Muscle layer of colon (tissue), 2 donors: Measurements from ENCODE around the gene MALSU1.

Experiments used
- H3K27ac ChIP-seq: one replicate; pipeline ENCODE4 v1.7.0; 2013; ENCODE audit warnings: low read depth, mild to moderate bottlenecking, low read length, moderate library complexity
- H3K27me3 ChIP-seq, 2 donors: one replicate each; pipeline ENCODE4 v1.7.0; 2013; ENCODE audit warnings: low read length in 2 of 2, mild to moderate bottlenecking in 2 of 2; ENCODE audit not compliant: insufficient read depth in 2 of 2, control insufficient read depth in 1 of 2
- H3K36me3 ChIP-seq: one replicate; pipeline ENCODE4 v1.7.0; 2013; ENCODE audit warnings: mild to moderate bottlenecking, low read length; ENCODE audit not compliant: insufficient read depth
- H3K4me1 ChIP-seq: one replicate; pipeline ENCODE4 v1.7.0; 2013; ENCODE audit warnings: mild to moderate bottlenecking, low read length; ENCODE audit not compliant: insufficient read depth
- H3K4me3 ChIP-seq, 2 donors: one replicate each; pipeline ENCODE4 v1.7.0; 2013; ENCODE audit warnings: low read length in 2 of 2, low read depth in 1 of 2, mild to moderate bottlenecking in 1 of 2, moderate library complexity in 1 of 2
- H3K9ac ChIP-seq: one replicate; pipeline ENCODE4 v1.7.0; 2013; ENCODE audit warnings: low read length
- H3K9me3 ChIP-seq: one replicate; pipeline ENCODE4 v1.7.0; 2013; ENCODE audit warnings: mild to moderate bottlenecking, low read length
- donor health status: abdominal sarcoma.
- donor health status: Adenocarcinoma of cecum.

The MALSU1 gene

DNA sequence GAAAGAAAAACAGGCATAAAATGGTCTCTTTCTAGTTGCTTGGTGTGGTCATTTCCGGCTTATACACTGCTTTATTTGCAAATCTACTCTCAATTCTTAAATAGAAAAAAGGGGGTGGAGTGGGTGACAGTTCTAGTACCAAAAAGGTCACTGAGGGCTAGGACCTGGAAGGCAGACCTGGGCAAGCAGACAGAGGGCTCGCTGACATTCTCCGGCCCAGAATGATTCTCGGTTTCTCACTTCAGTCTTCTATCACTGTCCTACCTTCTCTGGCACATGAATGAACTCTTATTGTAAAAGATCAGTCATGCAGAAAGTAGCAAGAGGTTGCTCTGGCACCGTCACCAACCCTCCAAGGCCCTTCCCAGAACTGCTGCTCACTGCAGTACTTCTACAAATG is 54.0 kb downstream of the MALSU1 start:
- H3K36me3 ChIP-seq = no peaks in the 10 kb centered on the region
- no peaks in the 10 kb centered on the region for H3K27me3 ChIP-seq
- no peak overlapping the region for H3K4me3 ChIP-seq
- no peak overlapping the region for H3K27ac ChIP-seq
- no peak overlapping the region for H3K9ac ChIP-seq
- H3K9me3 ChIP-seq = no peaks in the 10 kb centered on the region
- no peaks in the 10 kb centered on the region for H3K4me1 ChIP-seq

DNA sequence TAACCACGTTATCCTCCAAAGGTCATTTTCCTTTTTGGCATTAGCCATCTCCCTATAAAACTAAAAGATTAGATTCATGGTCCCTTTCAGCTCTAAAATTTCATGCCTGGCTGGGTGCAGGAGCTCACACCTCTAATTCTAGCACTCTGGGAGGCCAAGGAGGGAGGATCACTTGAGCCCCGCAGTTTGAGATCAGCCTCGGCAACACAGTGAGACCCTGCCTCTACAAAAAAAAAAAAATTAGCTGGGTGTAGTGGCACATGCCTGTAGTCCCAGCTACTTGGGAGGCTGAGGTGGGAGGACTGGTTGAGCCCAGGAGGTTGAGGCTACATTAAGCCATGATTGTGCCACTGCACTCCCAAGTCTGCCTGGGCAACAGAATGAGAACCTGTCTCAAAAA is 57.0 kb downstream of the MALSU1 start:
- H3K4me3 ChIP-seq = no peak overlapping the region
- H3K27ac ChIP-seq = no peak overlapping the region
- no peaks in the 10 kb centered on the region for H3K36me3 ChIP-seq
- no peak overlapping the region for H3K9ac ChIP-seq
- H3K4me1 ChIP-seq = no peaks in the 10 kb centered on the region
- no peaks in the 10 kb centered on the region for H3K9me3 ChIP-seq
- H3K27me3 ChIP-seq = no peaks in the 10 kb centered on the region

DNA sequence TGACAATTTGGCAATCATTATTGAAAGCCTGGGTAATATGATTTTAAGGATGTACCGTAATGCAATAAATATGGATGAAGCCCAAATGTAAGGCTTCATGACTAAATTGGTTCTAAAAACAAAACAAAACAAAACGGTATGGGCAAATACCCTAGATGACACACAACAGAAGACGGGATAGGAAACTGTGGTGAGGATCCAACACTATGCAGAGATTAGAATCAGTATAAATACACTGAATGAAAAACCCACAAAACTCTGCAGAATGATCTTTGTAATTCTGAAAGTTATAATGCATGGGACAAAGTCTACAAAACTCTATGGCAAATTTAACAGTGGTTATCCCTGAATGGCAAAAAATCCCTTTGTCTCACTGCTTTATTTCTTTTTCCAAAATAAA is 57.6 kb downstream of the MALSU1 start:
- Histone ChIP-seq H3K9ac (no peak overlapping the region), H3K36me3 (no peaks in the 10 kb centered on the region), H3K27me3 (no peaks in the 10 kb centered on the region), H3K4me3 (no peak overlapping the region), H3K9me3 (no peaks in the 10 kb centered on the region), H3K27ac (no peak overlapping the region), H3K4me1 (no peaks in the 10 kb centered on the region)

DNA sequence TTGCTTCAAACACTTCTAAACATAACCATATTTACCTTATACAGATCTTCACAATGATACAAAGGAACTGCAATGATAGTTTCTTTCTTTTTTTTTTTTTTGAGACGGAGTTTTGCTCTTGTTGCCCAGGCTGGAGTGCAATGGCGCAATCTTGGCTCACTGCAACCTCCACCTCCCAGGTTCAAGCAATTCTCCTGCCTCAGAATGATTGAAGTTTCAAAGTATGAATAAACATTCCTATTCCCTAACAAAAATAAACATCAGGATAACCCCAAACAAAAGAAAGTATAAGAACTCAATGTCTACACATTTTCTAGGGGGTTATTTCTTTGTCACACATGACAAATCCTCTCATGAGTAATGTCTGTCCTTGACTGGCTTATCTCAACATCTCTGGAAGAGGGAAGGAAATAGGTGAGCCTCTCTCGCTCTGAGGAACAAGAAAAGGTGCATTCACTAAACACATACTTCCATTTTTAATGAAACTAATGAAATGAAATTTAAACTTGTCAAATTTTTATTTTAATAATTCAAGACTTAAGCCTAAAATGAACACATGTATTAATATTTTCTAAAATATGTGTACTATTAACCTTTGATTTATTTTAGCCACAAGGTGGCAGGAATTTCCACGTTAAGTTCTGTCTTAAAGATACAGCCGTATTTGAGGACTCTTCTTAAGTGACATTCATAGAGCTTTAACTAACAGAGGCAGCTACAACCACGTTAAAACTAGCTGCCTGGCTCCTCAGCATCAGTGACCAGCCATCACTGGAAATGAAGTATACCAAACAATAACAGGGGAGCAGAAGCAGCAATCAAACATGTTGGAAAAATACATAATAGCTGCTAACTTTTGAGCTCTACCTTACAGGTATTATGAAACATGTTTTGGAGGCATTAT is 58.3 kb downstream of the MALSU1 start:
- H3K4me1 ChIP-seq = no peaks in the 10 kb centered on the region
- no peaks in the 10 kb centered on the region for H3K36me3 ChIP-seq
- H3K9me3 ChIP-seq = no peaks in the 10 kb centered on the region
- no peak overlapping the region for H3K9ac ChIP-seq
- H3K4me3 ChIP-seq = no peak overlapping the region
- no peaks in the 10 kb centered on the region for H3K27me3 ChIP-seq
- no peak overlapping the region for H3K27ac ChIP-seq

DNA sequence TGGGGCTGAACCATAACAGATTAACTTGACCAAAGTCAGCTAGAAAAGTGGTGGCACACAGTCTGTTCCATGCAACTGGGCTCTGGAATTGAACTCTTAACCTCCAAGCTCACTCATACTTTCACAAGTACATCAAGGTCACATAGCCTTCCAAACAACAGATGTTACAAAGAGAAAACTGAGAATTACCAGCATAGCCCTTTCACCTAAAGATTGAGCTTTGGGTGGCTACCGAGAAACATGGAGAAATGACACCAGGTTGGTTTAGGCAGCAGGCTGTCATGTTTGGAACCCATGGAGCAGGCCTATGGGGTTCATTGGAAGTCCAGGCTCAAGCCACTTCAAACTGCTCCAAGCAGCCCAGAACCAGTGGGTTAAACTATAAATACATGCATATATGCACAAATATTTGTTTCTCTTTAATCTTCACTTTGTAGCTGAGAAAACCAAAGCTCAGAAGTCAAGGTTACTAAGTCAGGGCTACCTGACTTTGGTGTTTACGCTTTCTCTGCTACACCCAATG is 59.1 kb downstream of the MALSU1 start:
- H3K4me1 ChIP-seq = no peaks in the 10 kb centered on the region
- H3K4me3 ChIP-seq = no peak overlapping the region
- no peak overlapping the region for H3K9ac ChIP-seq
- H3K36me3 ChIP-seq = no peaks in the 10 kb centered on the region
- no peaks in the 10 kb centered on the region for H3K9me3 ChIP-seq
- no peaks in the 10 kb centered on the region for H3K27me3 ChIP-seq
- H3K27ac ChIP-seq = no peak overlapping the region
